ENCODE results near the gene TSEN54. TPM values are rescaled to one million over a fixed set of nuclear protein-coding genes. Genes with fewer than 3 reads are reported as not detected.

Gene TSEN54
- polyA plus RNA-seq, 1 experiment: 17.9 TPM

DNA sequence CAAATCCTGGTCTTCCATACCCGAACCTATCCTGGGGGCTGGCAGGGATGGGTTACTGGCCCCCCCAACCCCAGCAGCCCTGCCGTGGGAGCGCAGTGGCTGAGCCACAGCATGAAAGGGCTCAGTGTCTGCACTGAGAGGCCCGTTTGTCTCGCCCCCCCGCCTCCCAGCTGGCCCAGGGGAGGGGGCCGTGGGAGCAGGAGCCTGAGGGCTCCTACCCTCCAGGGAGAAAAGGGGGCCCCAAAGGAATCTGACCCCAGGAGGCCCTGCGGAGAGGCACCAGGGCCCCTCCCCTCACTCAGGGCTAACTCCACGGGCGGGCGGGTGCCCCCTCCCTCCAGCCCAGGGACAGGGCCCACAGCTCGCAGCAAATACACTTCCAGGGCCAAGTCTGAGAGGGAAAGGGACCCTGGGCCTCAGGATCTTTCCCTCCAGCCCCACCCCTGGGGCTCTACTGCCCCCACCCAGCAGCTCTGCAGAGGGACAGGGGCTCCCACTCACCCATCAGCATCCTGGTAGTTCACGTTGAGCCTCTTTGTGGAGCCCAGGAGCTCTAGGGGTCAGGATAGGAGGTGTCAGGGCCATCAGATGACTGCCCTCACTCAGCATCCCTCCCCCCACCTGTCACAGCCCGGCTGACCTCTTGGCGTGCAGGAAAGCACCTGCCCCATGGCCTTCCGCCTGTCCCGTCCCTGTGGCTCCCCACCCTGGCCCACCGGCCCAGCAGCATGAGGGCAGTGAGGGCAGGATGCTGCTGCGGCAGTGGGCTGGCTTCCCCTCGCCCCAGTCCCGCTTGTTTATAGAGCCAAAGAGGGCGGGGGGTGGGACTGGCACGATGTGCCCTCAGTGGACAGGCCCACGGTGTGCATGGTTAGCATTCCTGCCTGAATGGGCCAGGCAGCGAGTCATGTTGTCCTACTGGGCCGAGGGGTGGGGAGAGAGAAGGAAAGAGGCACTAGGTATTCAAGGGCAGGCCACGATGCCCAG lies 8.3 kb upstream of the TSEN54 start:
- Histone ChIP-seq H3K27me3 (ENCODE audit: control insufficient read depth, insufficient read depth, low read length) (no peaks in the 10 kb centered on the region), H3K4me3 (ENCODE audit: low read depth, low read length) (no peak overlapping the region), H3K36me3 (ENCODE audit: control insufficient read depth, insufficient read depth, low read length) (peaks cover 23% of the 10 kb centered on the region)
- ChIA-PET POLR2A (interaction anchor here (0.5 kb wide), 1 partner anchor 52 kb away, joined by 4 read pairs; no protein-coding TSS in a partner anchor), CTCF (interaction anchor here (0.9 to 1.7 kb wide), 3 partner anchors 11 to 93 kb away, joined by 3 to 5 read pairs (median 3); no protein-coding TSS in a partner anchor)
- TF ChIP-seq, protein P1, sequence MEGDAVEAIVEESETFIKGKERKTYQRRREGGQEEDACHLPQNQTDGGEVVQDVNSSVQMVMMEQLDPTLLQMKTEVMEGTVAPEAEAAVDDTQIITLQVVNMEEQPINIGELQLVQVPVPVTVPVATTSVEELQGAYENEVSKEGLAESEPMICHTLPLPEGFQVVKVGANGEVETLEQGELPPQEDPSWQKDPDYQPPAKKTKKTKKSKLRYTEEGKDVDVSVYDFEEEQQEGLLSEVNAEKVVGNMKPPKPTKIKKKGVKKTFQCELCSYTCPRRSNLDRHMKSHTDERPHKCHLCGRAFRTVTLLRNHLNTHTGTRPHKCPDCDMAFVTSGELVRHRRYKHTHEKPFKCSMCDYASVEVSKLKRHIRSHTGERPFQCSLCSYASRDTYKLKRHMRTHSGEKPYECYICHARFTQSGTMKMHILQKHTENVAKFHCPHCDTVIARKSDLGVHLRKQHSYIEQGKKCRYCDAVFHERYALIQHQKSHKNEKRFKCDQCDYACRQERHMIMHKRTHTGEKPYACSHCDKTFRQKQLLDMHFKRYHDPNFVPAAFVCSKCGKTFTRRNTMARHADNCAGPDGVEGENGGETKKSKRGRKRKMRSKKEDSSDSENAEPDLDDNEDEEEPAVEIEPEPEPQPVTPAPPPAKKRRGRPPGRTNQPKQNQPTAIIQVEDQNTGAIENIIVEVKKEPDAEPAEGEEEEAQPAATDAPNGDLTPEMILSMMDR (IDR thresholded peaks at IDR 0.05; ENCODE audit: insufficient read depth, low read depth, low read length): no peak
- DNase-seq (ENCODE audit: low read depth): no peak

- H3K36me3 ChIP-seq (ENCODE audit: control insufficient read depth, insufficient read depth, low read length): peaks cover 22% of the 10 kb centered on the region
- ChIA-PET POLR2A (interaction anchor here (0.5 kb wide), 1 partner anchor 53 kb away, joined by 4 read pairs; no protein-coding TSS in a partner anchor), CTCF (interaction anchor here (0.9 to 1.7 kb wide), 3 partner anchors 10 to 92 kb away, joined by 3 to 5 read pairs (median 3); no protein-coding TSS in a partner anchor)
- no peak for DNase-seq (ENCODE audit: low read depth)
- H3K4me3 ChIP-seq (ENCODE audit: low read depth, low read length): no peak overlapping the region
- TF ChIP-seq, protein P1 (IDR thresholded peaks at IDR 0.05; ENCODE audit: insufficient read depth, low read depth, low read length): no peak
- H3K27me3 ChIP-seq (ENCODE audit: control insufficient read depth, insufficient read depth, low read length): no peaks in the 10 kb centered on the region
Measured at GRCh38 chr17:75508931-75509361, 7.4 kb upstream of the TSEN54 start.

- POLR2A ChIA-PET: no interaction called here
- CTCF ChIA-PET: interaction anchor here (0.9 to 1.3 kb wide), 2 partner anchors 9 to 15 kb away, joined by 3 to 5 read pairs; no protein-coding TSS in a partner anchor
- TF ChIP-seq, protein P1 (IDR thresholded peaks at IDR 0.05; ENCODE audit: insufficient read depth, low read depth, low read length): no peak
- no peak for DNase-seq (ENCODE audit: low read depth)
- H3K4me3 ChIP-seq (ENCODE audit: low read depth, low read length): no peak overlapping the region
- H3K36me3 ChIP-seq (ENCODE audit: control insufficient read depth, insufficient read depth, low read length): peaks cover 17% of the 10 kb centered on the region
- H3K27me3 ChIP-seq (ENCODE audit: control insufficient read depth, insufficient read depth, low read length): no peaks in the 10 kb centered on the region
Measured at GRCh38 chr17:75509528-75510258, 6.6 kb upstream of the TSEN54 start.

GRCh38 chr17:75511270-75511609 lies 5.1 kb upstream of the TSEN54 start:
- no peak overlapping the region for H3K4me3 ChIP-seq (ENCODE audit: low read depth, low read length)
- ChIA-PET POLR2A (no interaction called here), CTCF (interaction anchor here (0.7 to 1.1 kb wide), 2 partner anchors 88 to 90 kb away, joined by 3 read pairs; no protein-coding TSS in a partner anchor)
- DNase-seq (ENCODE audit: low read depth): no peak
- H3K36me3 ChIP-seq (ENCODE audit: control insufficient read depth, insufficient read depth, low read length): peaks cover 14% of the 10 kb centered on the region
- H3K27me3 ChIP-seq (ENCODE audit: control insufficient read depth, insufficient read depth, low read length): no peaks in the 10 kb centered on the region
- TF ChIP-seq, protein P1 (IDR thresholded peaks at IDR 0.05; ENCODE audit: insufficient read depth, low read depth, low read length): no peak
